GM18511 (cell line): ENCODE data around the gene ZNF784.
A peak's percentile ranks its signal among the peaks of the same experiment; 100 is the strongest.
"Not testable (repeated sequence)": the region's sequence is repeated elsewhere in the genome, so short reads cannot be mapped to it uniquely, and the experiment has no call there.

Experiments used
- ATAC-seq: cut with Tn5 transposase; IDR thresholded peaks from one replicate; pipeline ENCODE4 v1.9.1; 2021; ENCODE audit warnings: mild to moderate bottlenecking, moderate library complexity; ENCODE audit not compliant: unreplicated experiment

ZNF784 gene

DNA sequence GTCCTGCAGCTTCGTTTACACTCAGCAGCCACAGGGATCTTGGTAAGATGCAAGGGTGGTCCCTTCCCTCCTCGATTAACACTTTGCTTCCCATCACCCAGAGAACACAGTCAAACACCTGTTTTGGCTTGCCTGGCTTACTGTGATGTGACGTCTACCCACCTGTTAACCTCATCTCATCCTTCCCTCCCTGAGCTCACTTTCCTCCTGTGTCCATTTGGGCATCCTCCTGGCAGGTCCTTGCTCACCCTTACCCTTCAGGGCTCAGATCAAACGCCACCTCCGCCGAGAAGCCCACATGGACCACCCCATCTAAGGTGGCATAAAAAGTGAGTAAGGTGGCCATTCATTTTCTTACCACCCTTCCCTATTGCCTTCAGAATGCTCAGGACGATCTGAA is 34.3 kb downstream of the ZNF784 start:
- ATAC-seq: no peak

DNA sequence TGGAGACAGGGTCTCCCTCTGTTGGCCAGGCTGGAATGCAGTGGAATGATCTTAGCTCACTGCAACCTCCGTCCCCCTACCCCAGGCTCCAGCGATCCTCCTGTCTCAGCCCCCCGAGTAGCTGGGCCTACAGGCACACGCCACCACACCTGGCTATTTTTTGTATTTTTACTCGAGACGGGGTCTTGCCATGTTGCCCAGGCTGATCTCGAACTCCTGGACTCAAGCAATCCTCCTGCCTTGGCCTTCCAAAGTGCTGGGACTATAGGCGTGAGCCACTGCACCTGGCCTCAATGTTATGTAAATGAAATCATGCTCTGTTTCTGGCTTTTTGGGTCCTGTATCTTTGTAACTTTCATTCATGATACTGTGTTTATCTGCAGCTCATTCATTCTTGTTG is 35.6 kb downstream of the ZNF784 start:
- ATAC-seq: no peak

DNA sequence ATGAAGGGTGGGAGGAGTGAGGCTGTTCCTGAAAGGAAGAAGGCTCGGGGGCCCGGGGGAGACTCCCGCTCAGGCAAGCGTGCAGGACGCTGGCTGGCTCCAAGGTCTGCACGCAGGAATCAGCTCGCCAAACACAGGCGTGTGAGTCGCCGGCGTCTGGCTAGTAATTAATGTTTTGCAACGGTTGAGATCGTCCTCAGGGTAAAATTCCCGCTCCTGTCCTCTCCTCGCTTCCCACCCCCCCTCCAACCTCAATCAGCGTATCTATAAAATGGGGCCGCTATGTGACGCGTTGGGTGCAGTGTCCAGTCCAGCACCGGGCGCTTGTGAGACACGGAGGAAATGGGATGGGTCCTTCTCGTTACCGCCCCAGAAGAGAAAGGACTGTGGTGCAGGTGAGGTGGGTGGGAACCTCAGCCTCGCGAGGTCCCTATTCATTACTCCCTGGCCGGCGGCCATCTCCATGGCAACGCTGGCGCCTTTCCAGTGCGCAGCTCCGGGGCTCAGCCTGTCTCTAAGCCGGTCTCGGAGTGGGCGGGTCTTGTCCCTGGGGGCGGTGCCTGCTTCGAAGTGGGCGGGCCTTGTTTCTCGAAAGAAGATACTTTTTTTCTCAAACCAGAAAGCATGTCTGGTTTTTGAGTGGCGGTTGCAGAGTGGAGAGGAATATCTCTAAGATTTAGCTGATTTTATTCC is 37.2 kb downstream of the ZNF784 start:
- ATAC-seq: peak; percentile 89

DNA sequence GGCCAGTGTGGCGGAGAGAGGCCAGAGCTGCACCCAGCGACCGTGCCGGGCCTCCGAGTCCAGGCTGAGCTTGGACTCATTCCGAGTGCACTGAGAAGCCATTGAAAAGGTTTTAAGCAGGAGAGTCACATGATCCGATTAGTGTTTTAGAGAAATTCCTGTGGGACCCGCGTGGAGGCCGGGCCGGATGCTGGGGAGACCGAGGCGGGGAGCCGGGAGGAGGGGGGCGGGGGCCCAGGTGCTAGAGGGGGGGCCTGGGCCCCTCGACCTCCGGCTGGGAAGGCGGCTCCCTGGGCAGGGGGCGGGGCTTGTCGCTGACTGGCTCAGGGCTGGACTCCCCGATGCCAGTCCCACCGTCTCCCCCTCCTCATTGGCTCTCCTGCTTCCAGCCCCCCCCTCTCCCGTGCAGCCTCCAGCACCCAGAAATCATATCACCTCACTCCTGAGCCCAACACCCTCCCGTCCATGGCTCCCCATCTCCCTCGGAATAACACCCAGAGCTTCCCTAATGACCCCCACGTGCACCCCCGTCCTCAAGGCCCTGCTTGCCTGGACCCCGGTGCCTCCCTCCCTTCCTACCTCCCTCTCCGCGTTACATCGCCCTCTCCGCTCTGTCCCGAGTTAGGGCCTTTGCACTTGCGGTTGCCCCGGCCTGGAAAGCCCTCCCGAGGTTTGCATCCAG is 38.6 kb downstream of the ZNF784 start:
- no peak for ATAC-seq

DNA sequence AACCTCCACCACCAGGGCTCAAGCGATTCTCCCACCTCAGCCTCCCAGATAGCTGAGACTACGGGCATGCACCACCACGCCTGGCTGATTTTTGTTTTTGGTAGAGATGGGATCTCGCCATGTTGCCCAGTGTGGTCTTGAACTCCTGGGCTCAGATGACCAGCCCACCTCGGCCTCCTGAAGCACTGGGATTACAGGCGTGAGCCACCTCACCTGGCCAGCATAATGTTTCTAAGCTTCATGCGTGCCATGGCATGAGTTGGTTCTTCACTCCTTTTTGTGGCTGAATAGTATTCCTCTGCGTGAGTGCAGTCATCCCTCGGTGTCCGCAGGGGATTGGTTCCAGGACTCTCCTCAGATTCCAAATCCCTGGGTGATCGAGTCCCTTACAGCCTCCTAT is 39.5 kb downstream of the ZNF784 start:
- no peak for ATAC-seq

DNA sequence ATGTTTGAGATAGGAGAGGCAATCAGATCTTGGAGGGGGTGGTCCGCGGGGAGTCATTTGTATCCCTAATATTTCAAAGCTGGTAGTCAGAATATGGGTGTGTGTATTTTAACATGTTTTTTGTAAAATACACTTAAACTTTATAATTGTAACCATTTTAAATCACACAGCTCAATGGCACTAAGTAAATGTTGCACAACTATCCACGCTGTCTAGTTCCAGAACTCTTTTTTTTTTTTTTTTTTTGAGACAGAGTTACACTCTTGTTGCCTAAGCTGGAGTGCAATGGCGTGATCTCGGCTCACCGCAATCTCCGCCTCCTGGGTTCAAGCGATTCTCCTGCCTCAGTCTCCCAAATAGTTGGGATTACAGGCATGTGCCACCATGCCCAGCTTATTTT is 40.5 kb downstream of the ZNF784 start:
- not testable (repeated sequence) for ATAC-seq

DNA sequence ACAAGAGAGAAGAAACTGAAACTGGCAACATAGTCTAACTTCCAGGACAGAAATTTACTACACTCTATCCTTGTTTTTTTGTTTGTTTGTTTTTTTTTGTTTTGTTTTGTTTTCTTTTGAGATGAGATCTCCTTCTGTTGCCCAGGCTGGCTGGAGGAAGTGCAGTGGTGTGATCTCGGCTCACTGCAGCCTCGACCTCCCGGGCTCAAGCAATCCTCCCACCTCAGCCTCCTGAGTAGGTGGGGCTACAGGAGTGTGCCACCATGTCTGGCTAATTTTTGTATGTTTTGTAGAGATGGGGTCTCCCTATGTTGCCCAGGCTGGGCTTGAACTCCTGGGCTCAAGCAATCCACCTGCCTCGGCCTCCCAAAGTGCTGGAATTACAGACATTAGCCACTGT is 42.1 kb downstream of the ZNF784 start:
- not testable (repeated sequence) for ATAC-seq

DNA sequence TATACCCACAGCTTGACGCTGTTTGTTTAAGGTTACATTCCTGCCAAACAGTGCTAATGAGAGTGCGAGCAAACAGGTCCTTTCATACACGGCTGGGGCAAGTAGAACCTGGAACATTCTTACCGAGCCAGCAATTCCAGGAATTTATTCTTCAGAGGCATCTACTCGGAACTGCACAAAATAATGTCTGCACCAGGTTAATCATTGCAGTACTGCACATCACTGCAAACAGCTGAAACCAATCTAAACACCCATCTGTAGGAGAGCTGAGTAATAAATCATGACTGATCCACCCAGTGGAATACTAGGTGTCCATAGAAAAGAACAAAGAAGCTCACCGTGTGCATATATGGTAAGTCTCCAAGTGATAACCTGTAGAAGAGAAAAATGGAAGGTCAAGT is 42.5 kb downstream of the ZNF784 start:
- ATAC-seq: no peak

DNA sequence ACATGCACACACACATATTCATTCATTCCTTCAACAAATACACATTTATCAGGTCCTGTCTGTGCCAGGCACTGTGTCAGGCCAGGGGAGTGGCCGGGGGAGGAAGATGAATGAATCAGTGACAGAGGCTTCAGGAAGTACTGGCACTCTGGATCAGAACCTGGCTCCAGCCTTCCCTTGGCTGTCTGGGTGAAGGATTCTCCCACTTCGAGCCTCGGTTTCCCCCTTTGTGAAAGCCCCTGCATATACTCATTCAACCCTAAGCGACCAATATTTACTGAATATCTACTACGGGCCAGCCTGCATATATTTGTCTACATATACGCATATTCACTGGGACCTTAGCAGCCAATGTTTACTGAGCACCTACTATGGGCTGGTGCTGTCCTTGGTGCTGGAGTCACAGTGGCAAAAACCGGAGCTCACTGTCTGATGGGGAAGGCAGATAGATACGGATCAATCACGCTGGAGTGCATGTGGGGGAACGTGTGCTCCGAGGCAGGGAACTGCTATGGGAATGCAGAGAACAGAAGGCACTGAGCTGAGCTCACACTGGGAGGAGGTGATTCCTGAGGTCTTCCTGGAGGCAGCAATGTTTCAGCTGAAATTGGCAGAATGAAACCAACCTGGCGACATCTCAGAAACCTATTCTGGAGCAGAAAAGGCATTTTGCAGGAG is 43.1 kb downstream of the ZNF784 start:
- no peak for ATAC-seq

DNA sequence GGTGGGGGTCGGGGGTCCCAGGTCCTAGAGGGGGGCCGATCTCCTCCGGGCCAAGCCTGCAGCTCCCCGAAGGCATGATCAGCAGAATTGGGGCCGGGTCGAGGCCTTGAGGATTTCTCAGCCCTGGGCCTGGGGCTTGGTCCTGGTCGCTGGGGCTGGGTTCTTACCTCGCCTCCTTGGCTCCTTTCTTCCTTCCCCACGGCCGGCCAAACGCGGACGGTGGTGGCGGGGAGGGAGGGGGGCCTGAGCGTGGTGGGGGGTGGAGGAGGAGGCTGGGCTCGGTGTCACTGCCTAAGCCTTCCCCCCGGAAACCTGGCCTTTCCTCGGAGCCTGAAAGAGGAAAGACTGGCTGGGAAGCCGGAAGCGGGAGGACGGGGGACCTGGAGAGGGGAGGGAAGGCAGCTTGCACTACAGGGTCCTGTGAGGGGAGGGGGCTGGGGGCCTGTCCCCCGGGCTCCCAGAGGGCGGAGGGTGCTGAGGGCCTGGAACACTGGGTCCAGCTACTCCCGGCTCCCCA is 43.7 kb downstream of the ZNF784 start, which contains the start of gene ZNF579:
Gene ZNF579 (minus strand): TSS at position 221 of the 517 bp plus-strand sequence. CDS start 1,209 bp downstream, outside the sequence.
- ATAC-seq: peak; percentile 72

DNA sequence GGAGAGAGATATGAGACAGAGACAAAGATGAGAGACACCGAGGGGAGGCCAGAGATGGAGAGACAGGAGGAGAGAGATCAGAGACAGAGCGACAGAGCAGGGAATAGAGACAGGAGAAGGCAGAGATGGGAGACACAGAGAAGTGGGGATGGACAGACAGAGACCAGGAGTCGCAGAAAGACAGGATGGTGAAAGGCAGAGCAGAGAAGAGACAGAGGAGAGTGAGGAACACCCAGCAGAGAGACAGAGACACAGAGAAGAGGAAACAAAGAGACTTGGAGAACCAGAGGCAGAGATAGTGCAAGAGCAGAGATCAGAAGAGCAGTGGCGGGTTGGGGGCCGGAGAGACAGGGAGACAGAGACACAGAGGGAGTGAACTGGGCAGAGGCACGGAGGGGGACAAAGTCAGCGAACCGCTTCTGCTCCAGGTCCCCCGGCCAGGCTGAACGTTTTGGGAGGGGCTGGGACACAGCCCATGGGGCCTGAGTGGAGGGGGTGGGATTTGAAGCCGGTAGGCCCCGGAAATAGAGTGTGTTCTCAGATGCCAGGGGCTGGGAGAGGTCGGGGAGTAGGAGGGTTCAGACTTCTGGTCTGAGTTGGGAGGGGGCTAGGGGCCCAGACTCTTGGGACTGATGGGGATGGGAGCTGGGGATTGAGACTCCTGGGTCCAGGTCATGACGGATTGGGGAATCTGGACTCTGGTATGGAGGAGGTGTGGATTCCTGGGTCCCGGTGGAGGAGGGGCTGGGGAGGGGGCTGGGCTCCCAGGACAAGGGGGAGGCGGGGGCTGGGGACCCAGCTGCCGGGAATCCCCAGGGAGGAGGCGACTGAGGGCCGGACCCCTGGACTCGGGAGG is 44.4 kb downstream of the ZNF784 start:
- ATAC-seq: peak; percentile 46

DNA sequence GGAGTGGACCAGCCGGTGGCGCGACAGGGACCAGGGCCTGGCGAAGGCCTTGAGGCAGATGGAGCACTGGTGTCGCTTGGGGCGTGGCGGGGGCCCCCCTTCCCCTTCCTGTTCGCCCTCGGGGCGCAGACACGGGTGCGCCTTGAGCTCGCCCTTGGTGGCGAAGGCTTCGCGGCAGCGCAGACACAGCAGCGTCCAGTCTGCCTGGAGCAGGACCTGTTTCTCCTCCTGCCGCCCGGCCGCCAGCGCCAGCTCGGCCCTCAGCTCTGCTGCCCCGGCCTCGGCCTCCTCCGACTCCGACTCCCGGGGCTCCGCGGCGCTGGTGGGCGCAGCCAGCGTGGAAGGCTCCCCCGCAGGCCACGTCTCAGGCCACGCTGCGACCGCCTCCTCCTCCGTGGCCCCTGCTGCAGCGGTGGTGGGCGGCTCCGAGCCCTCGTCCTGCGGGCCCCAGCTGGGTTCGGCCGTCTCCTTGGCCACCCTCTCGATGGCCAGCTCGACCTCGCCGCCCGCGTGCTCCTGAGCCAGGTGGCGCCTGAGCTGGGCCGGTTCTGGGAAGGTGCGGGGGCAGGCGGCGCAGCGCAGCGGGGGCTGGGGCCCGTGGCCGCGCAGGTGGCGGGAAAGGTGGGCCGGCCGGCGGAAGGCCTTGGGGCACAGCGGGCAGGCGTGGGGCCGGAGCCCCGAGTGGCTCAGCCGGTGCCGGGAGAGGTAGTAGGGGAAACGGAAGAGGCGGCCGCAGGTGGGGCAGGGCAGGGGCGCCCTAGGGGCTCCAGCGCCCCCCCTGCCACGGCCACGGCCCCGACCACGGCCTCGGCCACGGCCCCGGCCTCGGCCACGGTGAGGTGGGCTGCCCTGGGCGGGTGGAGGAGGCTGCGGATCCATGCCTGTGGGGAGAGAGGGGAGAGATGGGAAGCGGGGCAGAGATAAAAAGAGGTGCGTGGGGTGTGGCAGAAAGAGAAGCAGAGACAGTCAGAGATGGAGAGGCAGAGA is 45.3 kb downstream of the ZNF784 start:
- ATAC-seq: no peak

DNA sequence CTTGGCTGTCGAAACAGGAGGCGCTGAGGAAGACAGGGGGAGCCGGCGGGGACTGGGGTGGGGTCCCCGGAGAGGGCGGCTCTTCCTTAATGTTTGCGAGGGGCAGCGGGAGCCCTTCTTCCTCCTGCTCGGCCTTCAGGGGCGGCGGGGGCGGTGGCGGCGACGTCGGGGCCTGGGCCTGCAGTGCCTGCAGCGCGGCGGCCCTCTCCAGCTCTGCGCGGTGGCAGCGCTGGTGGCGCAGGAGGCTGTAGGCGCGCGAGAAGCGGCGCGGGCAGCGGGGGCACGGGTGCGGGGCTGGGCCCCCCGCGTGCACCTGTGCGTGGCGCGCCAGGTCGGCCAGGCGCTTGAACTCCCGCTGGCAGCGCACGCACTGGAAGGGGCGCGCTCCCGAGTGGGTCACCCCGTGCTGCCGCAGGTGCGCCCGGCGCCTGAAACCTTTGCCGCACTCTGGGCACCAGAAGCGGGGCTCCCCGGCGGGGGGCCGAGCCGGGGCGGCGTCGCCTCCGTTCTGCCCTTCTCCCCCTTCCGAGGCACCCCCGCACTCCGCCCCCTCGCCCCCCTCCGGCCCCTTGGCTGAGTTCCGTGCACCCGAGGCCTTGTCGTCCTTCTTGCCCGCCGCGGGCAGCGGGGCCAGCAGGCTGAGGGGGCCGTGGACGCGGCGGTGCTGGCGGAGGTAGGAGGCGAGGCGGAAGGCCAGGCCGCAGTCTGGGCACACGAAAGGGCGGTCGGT is 46.2 kb downstream of the ZNF784 start:
- ATAC-seq: no peak

DNA sequence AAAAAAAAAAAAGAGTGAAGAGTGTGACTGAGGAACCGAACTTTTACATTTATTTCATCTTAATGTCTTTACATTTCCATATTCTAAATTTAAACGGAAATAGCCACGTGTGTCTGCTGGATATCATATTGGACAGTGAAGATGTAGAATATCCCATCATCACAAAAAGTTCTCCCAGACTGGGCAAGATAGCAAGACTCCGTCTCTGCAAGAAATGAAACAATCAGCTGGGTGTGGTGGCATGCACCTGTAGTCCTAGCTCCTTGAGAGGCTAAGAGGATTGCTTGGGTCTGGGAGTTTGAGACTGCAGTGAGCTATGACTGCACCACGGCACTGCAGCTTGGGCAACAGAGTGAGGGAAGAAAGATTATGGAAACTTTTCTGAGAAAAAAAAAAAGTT is 47.6 kb downstream of the ZNF784 start:
- ATAC-seq: no peak

DNA sequence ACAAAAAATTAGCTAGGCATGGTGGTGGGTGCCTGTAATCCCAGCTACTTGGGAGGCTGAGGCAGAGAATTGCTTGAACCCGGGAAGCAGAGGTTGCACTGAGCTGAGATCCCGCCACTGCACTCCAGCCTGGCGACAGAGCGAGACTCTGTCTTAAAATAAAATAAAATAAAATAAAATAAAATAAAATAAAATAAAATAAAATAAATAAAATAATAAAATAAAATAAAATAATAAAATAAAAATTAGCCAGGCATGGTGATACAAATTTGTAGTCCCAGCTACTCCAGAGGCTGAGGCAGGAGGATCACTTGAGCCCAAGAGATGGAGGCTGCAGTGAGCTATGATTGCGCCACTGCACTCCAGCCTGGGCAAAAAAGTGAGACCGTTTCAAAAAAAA is 50.4 kb downstream of the ZNF784 start:
- not testable (repeated sequence) for ATAC-seq
